Bronchial epithelial cell (primary cell): Measurements from ENCODE around the gene SPG21. TPM values are rescaled to one million over a fixed set of nuclear protein-coding genes. Genes with fewer than 3 reads are reported as not detected.
A peak's percentile ranks its signal among the peaks of the same experiment; 100 is the strongest.

Experiments used
- DNase-seq: peaks from one replicate; pipeline ENCODE4 v3.0.0-alpha.2; 2010; ENCODE audit warnings: low read depth
- FAIRE-seq: peaks from 2 replicates; lab custom pipeline; 2011; peaks lifted over from hg19 to GRCh38; lab: Jason Lieb, UNC
- H3K27me3 ChIP-seq: 2 replicates; pipeline ENCODE4 v1.5.1; 2011; ENCODE audit warnings: low read length; ENCODE audit not compliant: control insufficient read depth, insufficient read depth
- H3K36me3 ChIP-seq: 2 replicates; pipeline ENCODE4 v1.5.1; 2011; ENCODE audit warnings: low read length; ENCODE audit not compliant: control insufficient read depth, insufficient read depth
- H3K4me3 ChIP-seq: 2 replicates; pipeline ENCODE4 v1.5.1; 2011; ENCODE audit warnings: mild to moderate bottlenecking, low read depth, low read length, control low read depth
- CTCF ChIP-seq: IDR thresholded peaks from 2 replicates; pipeline ENCODE4 v1.5.1; 2011; ENCODE audit warnings: mild to moderate bottlenecking, moderate library complexity, low read length, control low read depth, inconsistent platforms; ENCODE audit not compliant: insufficient read depth, severe bottlenecking
- total RNA-seq: library from RNA; depleted of rRNA; stranded (reverse); fragments of >200 nt; gene quantifications from 2 replicates; pipeline ENCODE4 v1.2.1, GENCODE V29; 2014

The SPG21 gene
- total RNA-seq, 1 donor from 2014 or later: 95.8 TPM

DNA sequence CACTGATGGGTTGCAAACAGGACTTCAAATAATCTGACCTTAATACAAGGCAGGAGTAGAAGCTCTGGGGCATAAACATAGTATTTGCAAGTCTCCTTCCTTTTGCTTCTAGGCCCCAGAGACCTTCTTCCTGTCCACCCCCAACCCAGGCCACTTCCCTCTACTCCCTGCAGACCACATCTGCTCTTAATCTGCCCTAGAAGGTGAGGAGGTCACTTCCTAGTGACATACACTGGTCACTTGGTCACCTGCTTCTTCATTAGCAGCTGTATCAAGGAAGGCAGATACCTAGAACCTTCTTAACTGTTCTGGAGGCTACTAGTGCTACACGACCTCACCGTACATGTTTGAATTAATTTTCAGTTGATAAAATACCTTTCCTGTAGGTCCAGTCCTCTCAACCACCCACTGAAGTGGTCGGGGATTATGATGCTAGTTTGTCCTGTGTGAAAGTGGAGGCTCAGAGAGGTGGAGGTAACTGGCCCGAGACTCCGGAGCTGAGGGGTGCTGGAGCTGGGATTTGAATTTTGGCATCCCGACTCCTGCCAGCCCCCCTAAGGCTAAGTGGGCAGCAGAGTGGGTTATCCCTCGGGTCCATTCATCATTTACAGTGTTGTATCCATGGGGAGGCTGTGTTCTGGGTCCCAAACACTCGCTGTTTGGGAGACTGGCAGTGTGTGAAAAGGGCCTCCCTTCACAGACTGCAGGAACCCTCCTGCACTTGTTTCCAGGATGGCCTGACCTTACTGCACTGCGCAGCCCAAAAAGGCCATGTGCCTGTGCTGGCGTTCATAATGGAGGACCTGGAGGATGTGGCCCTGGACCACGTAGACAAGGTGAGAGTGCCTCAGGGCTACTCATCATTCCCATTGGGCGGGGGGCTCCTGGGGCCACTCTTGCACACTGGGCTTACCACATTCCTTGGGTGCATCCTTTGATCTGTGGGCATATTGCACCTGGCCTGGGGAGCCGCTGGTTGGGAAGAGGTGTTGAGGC, 64.1 kb downstream of the SPG21 start:
- H3K36me3 ChIP-seq: no peaks in the 10 kb centered on the region
- TF ChIP-seq CTCF: no peak
- H3K27me3 ChIP-seq: no peaks in the 10 kb centered on the region
- FAIRE-seq (no peak), DNase-seq (no peak)
- H3K4me3 ChIP-seq: no peak overlapping the region

GRCh38 chr15:64923546-64923945, 66.2 kb downstream of the SPG21 start:
- TF ChIP-seq CTCF: no peak
- no peak overlapping the region for H3K4me3 ChIP-seq
- H3K36me3 ChIP-seq: no peaks in the 10 kb centered on the region
- no peaks in the 10 kb centered on the region for H3K27me3 ChIP-seq
- FAIRE-seq (no peak), DNase-seq (no peak)

- TF ChIP-seq CTCF: no peak
- H3K4me3 ChIP-seq: no peak overlapping the region
- no peaks in the 10 kb centered on the region for H3K36me3 ChIP-seq
- H3K27me3 ChIP-seq: no peaks in the 10 kb centered on the region
- DNase-seq: peak; percentile 56
- FAIRE-seq: no peak
Observed at GRCh38 chr15:64921711-64922110, 68.0 kb downstream of the SPG21 start.

DNA sequence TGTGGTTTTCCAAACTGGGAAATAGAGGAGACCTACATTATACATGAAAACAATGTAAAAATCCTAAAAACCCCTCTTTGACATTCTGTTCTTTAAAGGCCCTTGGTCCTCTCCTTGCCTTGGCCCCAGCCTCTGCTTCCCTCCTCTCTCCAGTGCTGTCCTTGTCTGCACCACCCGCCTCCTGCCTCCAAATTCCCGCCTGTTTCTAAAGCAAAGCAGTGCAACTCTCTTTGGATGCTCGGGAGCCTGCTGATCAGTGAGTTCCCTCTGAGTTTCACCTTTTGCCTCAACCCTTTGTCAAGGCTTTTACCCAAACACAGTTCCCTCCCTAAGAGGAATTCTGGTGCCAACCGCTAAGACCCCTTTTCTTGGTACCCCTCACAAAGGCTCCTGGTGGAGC, 70.0 kb downstream of the SPG21 start:
- FAIRE-seq (no peak), DNase-seq (no peak)
- H3K27me3 ChIP-seq: no peaks in the 10 kb centered on the region
- H3K4me3 ChIP-seq: no peak overlapping the region
- no peaks in the 10 kb centered on the region for H3K36me3 ChIP-seq
- TF ChIP-seq CTCF: no peak

GRCh38 chr15:64917211-64917610, 72.5 kb downstream of the SPG21 start:
- Histone ChIP-seq H3K27me3 (no peaks in the 10 kb centered on the region), H3K4me3 (no peak overlapping the region), H3K36me3 (no peaks in the 10 kb centered on the region)
- no peak for TF ChIP-seq CTCF
- FAIRE-seq: no peak
- no peak for DNase-seq
